Sigmoid colon (tissue), 7 donors: Measurements from ENCODE around the gene IL2RA. TPM values are rescaled to one million over a fixed set of nuclear protein-coding genes. Genes with fewer than 3 reads are reported as not detected.

ENCODE experiments used
- DNase-seq: peaks from one replicate; pipeline ENCODE4 v3.0.0-alpha.2; 2019
- H3K27ac ChIP-seq, 4 donors: fragments of 200-600 bp; sonication (generic); one replicate each; pipeline ENCODE4 v1.5.1; 2016 to 2019; ENCODE audit warnings: mild to moderate bottlenecking in 1 of 4
- H3K27me3 ChIP-seq, 3 donors: fragments of 200-600 bp; sonication (generic); one replicate each; pipeline ENCODE4 v1.5.1; 2019; ENCODE audit warnings: mild to moderate bottlenecking in 1 of 3
- H3K36me3 ChIP-seq, 4 donors: fragments of 200-600 bp; sonication (generic); one replicate each; pipeline ENCODE4 v1.5.1; 2016 to 2019
- H3K4me1 ChIP-seq, 4 donors: fragments of 200-600 bp; sonication (generic); one replicate each; pipeline ENCODE4 v1.5.1; 2017 to 2019
- H3K4me3 ChIP-seq, 4 donors: fragments of 200-600 bp; sonication (generic); one replicate each; pipeline ENCODE4 v1.5.1; 2017 to 2019; ENCODE audit warnings: mild to moderate bottlenecking in 2 of 4, moderate library complexity in 1 of 4
- H3K9me3 ChIP-seq, 4 donors: fragments of 200-600 bp in 3 of 4; sonication (generic) in 3 of 4; one replicate each; pipeline versions ENCODE4 v1.5.1 to v1.6.1; 2013 to 2019
- EP300 ChIP-seq, 4 donors: sonication (generic); formaldehyde crosslinking; IDR thresholded peaks; one replicate each; pipeline ENCODE4 v1.6.1; 2017; ENCODE audit warnings: antibody characterized with exemption in 4 of 4
- POLR2A ChIP-seq, 2 donors: fragments of 450-650 bp; IDR thresholded peaks; one replicate each; pipeline ENCODE4 v1.6.1; 2016; ENCODE audit warnings: antibody characterized with exemption in 2 of 2, mild to moderate bottlenecking in 2 of 2, moderate library complexity in 2 of 2
- POLR2AphosphoS5 ChIP-seq, 4 donors: sonication (generic); formaldehyde crosslinking; IDR thresholded peaks; one replicate each; pipeline ENCODE4 v1.6.1; 2017; ENCODE audit warnings: antibody characterized with exemption in 4 of 4
- WGBS, 2 donors: extraction: QIAGEN DNeasy Blood & Tissue Kit; methylation state at CpG; one replicate each; pipeline ENCODE4 v1.1.7; 2013; 5-methylcytosine and 5-hydroxymethylcytosine counted together
- intact Hi-C: fragments of 100-400 bp; cut with DNase I; formaldehyde crosslinking; loops from one replicate; pipeline ENCODE4 v1.15.1; 2023
- polyA plus RNA-seq, 3 donors: library from polyadenylated mRNA; stranded (reverse); fragments of 200-250 nt; gene quantifications; one replicate each; pipeline ENCODE4 v1.2.3, GENCODE V29; 2013
- total RNA-seq, 4 donors: library from RNA; depleted of rRNA; stranded (reverse); fragments of >200 nt; gene quantifications; one replicate each; pipeline ENCODE4 v1.1.0, GENCODE V29; 2016
- TF ChIP-seq, protein P1 (sequence below), 4 experiments: fragments of 450-650 bp in 3 of 4; fragments of 200-600 bp in 1 of 4; IDR thresholded peaks; one replicate each; pipeline ENCODE4 v1.5.1; 2016 to 2019; ENCODE audit warnings: antibody characterized with exemption in 4 of 4, mild to moderate bottlenecking in 3 of 4, moderate library complexity in 2 of 4
- donor health status: healthy with polysubstance abuse.
- donor health status: Bipolar disorder and iron deficiency.
- donor health status: healthy.

Gene IL2RA
- total and polyA plus RNA-seq, 7 donors: 0.60 to 14.0 (median 4.7) TPM; not detected in 1

GRCh38 chr10:6011558-6011957 is 50.6 kb downstream of the IL2RA start:
- no peak for DNase-seq
- H3K27me3 ChIP-seq: no peaks in the 10 kb centered on the region
- no peaks in the 10 kb centered on the region for H3K9me3 ChIP-seq
- intact Hi-C loops: loop anchor here (5.0 kb wide), 1 partner anchor 391 kb away; no protein-coding TSS in a partner anchor
- H3K36me3 ChIP-seq: no peaks in the 10 kb centered on the region
- 95 to 96% methylated on average over 8 of the region's 8 CpGs for WGBS, 2 donors
- no peaks in the 10 kb centered on the region for H3K4me1 ChIP-seq
- TF ChIP-seq POLR2AphosphoS5 (IDR thresholded peaks at IDR 0.05) (no peak), POLR2A (IDR thresholded peaks at IDR 0.05) (no peak), EP300 (IDR thresholded peaks at IDR 0.05) (no peak)
- TF ChIP-seq, protein P1, sequence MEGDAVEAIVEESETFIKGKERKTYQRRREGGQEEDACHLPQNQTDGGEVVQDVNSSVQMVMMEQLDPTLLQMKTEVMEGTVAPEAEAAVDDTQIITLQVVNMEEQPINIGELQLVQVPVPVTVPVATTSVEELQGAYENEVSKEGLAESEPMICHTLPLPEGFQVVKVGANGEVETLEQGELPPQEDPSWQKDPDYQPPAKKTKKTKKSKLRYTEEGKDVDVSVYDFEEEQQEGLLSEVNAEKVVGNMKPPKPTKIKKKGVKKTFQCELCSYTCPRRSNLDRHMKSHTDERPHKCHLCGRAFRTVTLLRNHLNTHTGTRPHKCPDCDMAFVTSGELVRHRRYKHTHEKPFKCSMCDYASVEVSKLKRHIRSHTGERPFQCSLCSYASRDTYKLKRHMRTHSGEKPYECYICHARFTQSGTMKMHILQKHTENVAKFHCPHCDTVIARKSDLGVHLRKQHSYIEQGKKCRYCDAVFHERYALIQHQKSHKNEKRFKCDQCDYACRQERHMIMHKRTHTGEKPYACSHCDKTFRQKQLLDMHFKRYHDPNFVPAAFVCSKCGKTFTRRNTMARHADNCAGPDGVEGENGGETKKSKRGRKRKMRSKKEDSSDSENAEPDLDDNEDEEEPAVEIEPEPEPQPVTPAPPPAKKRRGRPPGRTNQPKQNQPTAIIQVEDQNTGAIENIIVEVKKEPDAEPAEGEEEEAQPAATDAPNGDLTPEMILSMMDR (IDR thresholded peaks at IDR 0.05): no peak
- H3K27ac ChIP-seq: no peak overlapping the region
- H3K4me3 ChIP-seq: no peak overlapping the region

GRCh38 chr10:6010569-6010968 is 51.6 kb downstream of the IL2RA start:
- WGBS, 2 donors: 93 to 94% methylated on average over 3 of the region's 3 CpGs
- H3K9me3 ChIP-seq: no peaks in the 10 kb centered on the region
- intact Hi-C loops: loop anchor here (5.0 kb wide), 1 partner anchor 392 kb away; no protein-coding TSS in a partner anchor

GRCh38 chr10:6009961-6010360 is 52.2 kb downstream of the IL2RA start:
- Histone ChIP-seq H3K9me3 (no peaks in the 10 kb centered on the region), H3K27ac (no peak overlapping the region)

More at GRCh38 chr10:6010569-6010968, 51.6 kb downstream of the IL2RA start:
- Histone ChIP-seq H3K4me1 (no peaks in the 10 kb centered on the region), H3K27me3 (no peaks in the 10 kb centered on the region), H3K36me3 (no peaks in the 10 kb centered on the region), H3K4me3 (no peak overlapping the region), H3K27ac (no peak overlapping the region)
- TF ChIP-seq, protein P1 (IDR thresholded peaks at IDR 0.05): no peak
- no peak for TF ChIP-seq POLR2A (IDR thresholded peaks at IDR 0.05)
- no peak for TF ChIP-seq POLR2AphosphoS5 (IDR thresholded peaks at IDR 0.05)
- no peak for TF ChIP-seq EP300 (IDR thresholded peaks at IDR 0.05)
- no peak for DNase-seq

GRCh38 chr10:6009150-6009549 is 53.0 kb downstream of the IL2RA start:
- peak in 1 of 4 donors; percentile 8 for TF ChIP-seq POLR2AphosphoS5 (IDR thresholded peaks at IDR 0.05)
- TF ChIP-seq POLR2A (IDR thresholded peaks at IDR 0.05): no peak
- Histone ChIP-seq H3K4me3 (no peak overlapping the region), H3K4me1 (no peaks in the 10 kb centered on the region), H3K36me3 (no peaks in the 10 kb centered on the region), H3K27me3 (no peaks in the 10 kb centered on the region), H3K9me3 (no peaks in the 10 kb centered on the region), H3K27ac (peak overlapping the region in 1 of 4 donors; percentile 24)
- intact Hi-C loops: no loop called here
- 59 to 60% methylated on average over 2 of the region's 2 CpGs for WGBS, 2 donors
- DNase-seq: no peak

More at GRCh38 chr10:6009961-6010360, 52.2 kb downstream of the IL2RA start:
- Histone ChIP-seq H3K36me3 (no peaks in the 10 kb centered on the region), H3K4me1 (no peaks in the 10 kb centered on the region), H3K27me3 (no peaks in the 10 kb centered on the region), H3K4me3 (no peak overlapping the region)
- TF ChIP-seq, protein P1 (IDR thresholded peaks at IDR 0.05): no peak
- TF ChIP-seq POLR2AphosphoS5 (IDR thresholded peaks at IDR 0.05) (no peak), POLR2A (IDR thresholded peaks at IDR 0.05) (no peak), EP300 (IDR thresholded peaks at IDR 0.05) (no peak)
- 79 to 89% methylated on average over 4 of the region's 4 CpGs for WGBS, 2 donors
- no peak for DNase-seq
- intact Hi-C loops: loop anchor here (5.0 kb wide), 1 partner anchor 392 kb away; no protein-coding TSS in a partner anchor

- WGBS, 2 donors: 83 to 84% methylated on average over 5 of the region's 5 CpGs
Observed at GRCh38 chr10:6008497-6009142, 53.5 kb downstream of the IL2RA start.

More at GRCh38 chr10:6008497-6009142, 53.5 kb downstream of the IL2RA start:
- no peaks in the 10 kb centered on the region for H3K9me3 ChIP-seq
- H3K4me1 ChIP-seq: no peaks in the 10 kb centered on the region
- H3K27me3 ChIP-seq: no peaks in the 10 kb centered on the region
- H3K27ac ChIP-seq: peak overlapping the region in 1 of 4 donors; percentile 24
- intact Hi-C loops: no loop called here
- DNase-seq: no peak
- H3K36me3 ChIP-seq: no peaks in the 10 kb centered on the region
- TF ChIP-seq POLR2AphosphoS5 (IDR thresholded peaks at IDR 0.05) (no peak), POLR2A (IDR thresholded peaks at IDR 0.05) (no peak), EP300 (IDR thresholded peaks at IDR 0.05) (no peak)
- TF ChIP-seq, protein P1 (IDR thresholded peaks at IDR 0.05): no peak
- no peak overlapping the region for H3K4me3 ChIP-seq
